Measurements from ENCODE around the gene THRSP. TPM values are rescaled to one million over a fixed set of nuclear protein-coding genes. Genes with fewer than 3 reads are reported as not detected.

THRSP gene
- total and polyA plus RNA-seq, 9 donors, result 0.18 to 1.1 (median 0.40) TPM; not detected in 6

- 42 to 59% (median 46%) methylated on average over 4 of the region's 4 CpGs for WGBS, 3 donors
- intact Hi-C loops (cut with DNase I), result no loop called here
- no peak overlapping the region for H3K4me3 ChIP-seq
- no peaks in the 10 kb centered on the region for H3K9me3 ChIP-seq
- peaks cover 1% of the 10 kb centered on the region for H3K4me1 ChIP-seq (ENCODE audit: insufficient read depth)
- TF ChIP-seq POLR2A (IDR thresholded peaks at IDR 0.05) (no peak), EP300 (IDR thresholded peaks at IDR 0.05) (no peak), CTCF (IDR thresholded peaks at IDR 0.05) (no peak)
- H3K36me3 ChIP-seq, result no peaks in the 10 kb centered on the region
- DNase-seq, result no peak
- no peak overlapping the region for H3K27ac ChIP-seq
- H3K27me3 ChIP-seq, result no peaks in the 10 kb centered on the region
These were observed 2.4 kb upstream of the THRSP start for GRCh38 chr11:78061088-78061920.

- TF ChIP-seq POLR2A (IDR thresholded peaks at IDR 0.05) (no peak), EP300 (IDR thresholded peaks at IDR 0.05) (no peak), CTCF (IDR thresholded peaks at IDR 0.05) (no peak)
- H3K27me3 ChIP-seq, result no peaks in the 10 kb centered on the region
- no peak overlapping the region for H3K4me3 ChIP-seq
- intact Hi-C loops (cut with DNase I), result no loop called here
- peak in 1 of 5 donors; percentile 42 for DNase-seq
- H3K9me3 ChIP-seq, result no peaks in the 10 kb centered on the region
- no peak overlapping the region for H3K27ac ChIP-seq
- no peaks in the 10 kb centered on the region for H3K36me3 ChIP-seq
- 31 to 46% (median 36%) methylated on average over 4 of the region's 4 CpGs for WGBS, 3 donors
- peaks cover 1% of the 10 kb centered on the region for H3K4me1 ChIP-seq (ENCODE audit: insufficient read depth)
These were observed 1.7 kb upstream of the THRSP start for GRCh38 chr11:78061921-78062311.

GRCh38 chr11:78062671-78063070 lies 990 bp upstream of the THRSP start:
- Histone ChIP-seq H3K27me3 (no peaks in the 10 kb centered on the region), H3K4me1 (ENCODE audit: insufficient read depth) (peaks cover 1% of the 10 kb centered on the region), H3K9me3 (no peaks in the 10 kb centered on the region), H3K4me3 (no peak overlapping the region), H3K27ac (no peak overlapping the region), H3K36me3 (no peaks in the 10 kb centered on the region)
- DNase-seq, result no peak
- intact Hi-C loops (cut with DNase I), result no loop called here
- 75 to 88% (median 79%) methylated on average over 2 of the region's 2 CpGs for WGBS, 3 donors
- TF ChIP-seq EP300 (IDR thresholded peaks at IDR 0.05) (no peak), POLR2A (IDR thresholded peaks at IDR 0.05) (no peak), CTCF (IDR thresholded peaks at IDR 0.05) (no peak)

- 75 to 96% (median 80%) methylated on average over 2 of the region's 2 CpGs for WGBS, 3 donors
- H3K27ac ChIP-seq, result no peak overlapping the region
- intact Hi-C loops (cut with DNase I), result no loop called here
- no peaks in the 10 kb centered on the region for H3K36me3 ChIP-seq
- no peak for TF ChIP-seq POLR2A (IDR thresholded peaks at IDR 0.05)
- no peak for TF ChIP-seq EP300 (IDR thresholded peaks at IDR 0.05)
- TF ChIP-seq CTCF (IDR thresholded peaks at IDR 0.05), result no peak
- H3K4me3 ChIP-seq, result no peak overlapping the region
- no peaks in the 10 kb centered on the region for H3K9me3 ChIP-seq
- H3K4me1 ChIP-seq (ENCODE audit: insufficient read depth), result peaks cover 1% of the 10 kb centered on the region
- no peaks in the 10 kb centered on the region for H3K27me3 ChIP-seq
- no peak for DNase-seq
These were observed 1.5 kb downstream of the THRSP start for GRCh38 chr11:78065203-78065602.
